NB4 (cell line): ENCODE data around the gene CDC42EP4.

Source experiments
- DNase-seq: peaks from one replicate; pipeline ENCODE4 v3.0.0; 2010; ENCODE audit warnings: low read depth
- H3K4me3 ChIP-seq: one replicate; pipeline ENCODE4 v1.5.1; 2011; ENCODE audit warnings: mild to moderate bottlenecking, low read depth, low read length, moderate library complexity
- MAX ChIP-seq: IDR thresholded peaks from 2 replicates; pipeline ENCODE4 v1.6.1; 2011; ENCODE audit warnings: low read depth, low read length
- MYC ChIP-seq: IDR thresholded peaks from 2 replicates; pipeline ENCODE4 v1.6.1; 2011; ENCODE audit warnings: low read depth, low read length
- POLR2A ChIP-seq: IDR thresholded peaks from 2 replicates; pipeline ENCODE4 v1.6.1; 2011; ENCODE audit warnings: mild to moderate bottlenecking; ENCODE audit not compliant: insufficient read length; ENCODE audit errors: extremely low read depth
- TF ChIP-seq, protein P1 (sequence below): IDR thresholded peaks from one replicate; pipeline ENCODE4 v1.5.1; 2012; ENCODE audit warnings: low read depth, low read length

CDC42EP4 gene

GRCh38 chr17:73261952-73262675 is 49.7 kb downstream of the CDC42EP4 start:
- DNase-seq, result peak; percentile 95
- H3K4me3 ChIP-seq, result peak overlapping the region; percentile 36
- peak; percentile 78 for TF ChIP-seq MYC
- TF ChIP-seq, protein P1, sequence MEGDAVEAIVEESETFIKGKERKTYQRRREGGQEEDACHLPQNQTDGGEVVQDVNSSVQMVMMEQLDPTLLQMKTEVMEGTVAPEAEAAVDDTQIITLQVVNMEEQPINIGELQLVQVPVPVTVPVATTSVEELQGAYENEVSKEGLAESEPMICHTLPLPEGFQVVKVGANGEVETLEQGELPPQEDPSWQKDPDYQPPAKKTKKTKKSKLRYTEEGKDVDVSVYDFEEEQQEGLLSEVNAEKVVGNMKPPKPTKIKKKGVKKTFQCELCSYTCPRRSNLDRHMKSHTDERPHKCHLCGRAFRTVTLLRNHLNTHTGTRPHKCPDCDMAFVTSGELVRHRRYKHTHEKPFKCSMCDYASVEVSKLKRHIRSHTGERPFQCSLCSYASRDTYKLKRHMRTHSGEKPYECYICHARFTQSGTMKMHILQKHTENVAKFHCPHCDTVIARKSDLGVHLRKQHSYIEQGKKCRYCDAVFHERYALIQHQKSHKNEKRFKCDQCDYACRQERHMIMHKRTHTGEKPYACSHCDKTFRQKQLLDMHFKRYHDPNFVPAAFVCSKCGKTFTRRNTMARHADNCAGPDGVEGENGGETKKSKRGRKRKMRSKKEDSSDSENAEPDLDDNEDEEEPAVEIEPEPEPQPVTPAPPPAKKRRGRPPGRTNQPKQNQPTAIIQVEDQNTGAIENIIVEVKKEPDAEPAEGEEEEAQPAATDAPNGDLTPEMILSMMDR, result no peak
- TF ChIP-seq MAX, result peak; percentile 61
- no peak for TF ChIP-seq POLR2A

- no peak for DNase-seq
- H3K4me3 ChIP-seq, result peak within 1 kb of the TSS; percentile 36
- TF ChIP-seq POLR2A (no peak), MYC (no peak), MAX (no peak)
- TF ChIP-seq, protein P1, result no peak
These were observed 50.2 kb downstream of the CDC42EP4 start, which contains the start of gene CPSF4L for GRCh38 chr17:73261617-73261951. CPSF4L (minus strand) TSS chr17:73261880; CDS start chr17:73261818, 62 bp downstream.

GRCh38 chr17:73257516-73257915 is 54.3 kb downstream of the CDC42EP4 start:
- H3K4me3 ChIP-seq, result no peak overlapping the region
- peak; percentile 17 for DNase-seq
- TF ChIP-seq MYC (no peak), POLR2A (no peak), MAX (no peak)
- TF ChIP-seq, protein P1, result no peak

DNA sequence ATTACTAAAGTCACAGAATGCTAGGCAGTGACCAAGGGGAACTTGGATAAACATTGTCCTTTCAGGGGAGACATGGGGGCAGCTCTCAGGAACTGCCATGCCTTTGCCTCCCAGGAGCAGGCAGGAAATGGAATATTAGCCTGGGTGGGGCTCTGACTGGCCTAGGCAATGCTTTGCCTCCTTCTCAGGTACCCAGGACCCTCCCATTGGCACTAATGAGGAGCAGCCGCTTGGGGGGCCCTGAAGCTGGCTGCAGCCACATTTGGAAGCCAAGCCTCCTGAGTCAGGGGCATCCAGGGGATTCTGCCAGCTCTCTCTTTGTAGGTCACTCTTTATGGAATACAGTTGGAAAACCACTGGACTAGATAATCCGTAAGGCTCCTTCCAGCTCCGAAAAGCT is 55.6 kb downstream of the CDC42EP4 start:
- DNase-seq, result no peak
- H3K4me3 ChIP-seq, result no peak overlapping the region
- TF ChIP-seq POLR2A, result no peak
- TF ChIP-seq MAX, result no peak
- TF ChIP-seq, protein P1, result no peak
- TF ChIP-seq MYC, result no peak

DNA sequence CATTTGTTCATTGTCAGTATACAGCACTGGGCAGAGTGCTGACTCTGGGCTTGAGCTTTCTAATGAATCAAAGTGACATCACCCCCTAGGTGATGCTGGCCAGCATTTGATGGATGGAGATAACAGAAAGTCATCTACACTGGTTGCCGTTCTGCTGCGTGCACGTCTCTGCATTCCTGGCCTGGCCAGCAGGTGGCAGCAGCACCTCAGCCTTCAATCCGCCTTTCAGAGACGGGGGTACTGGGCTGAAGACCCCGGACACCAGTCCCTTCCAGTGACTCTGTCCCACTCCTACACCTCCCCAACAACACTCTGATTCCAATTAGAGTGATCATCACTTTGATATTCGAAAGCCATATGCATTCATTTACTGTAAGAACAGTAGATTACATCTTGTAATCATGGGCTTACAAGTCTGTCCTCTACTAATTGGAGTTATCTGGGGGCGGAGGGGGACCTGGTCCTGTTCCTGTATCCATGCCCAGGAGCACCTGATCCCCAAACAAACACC is 56.1 kb downstream of the CDC42EP4 start:
- DNase-seq, result peak; percentile 57
- no peak overlapping the region for H3K4me3 ChIP-seq
- TF ChIP-seq, protein P1, result peak; percentile 92
- TF ChIP-seq POLR2A, result no peak

GRCh38 chr17:73251871-73252270 is 59.9 kb downstream of the CDC42EP4 start:
- no peak for DNase-seq
- TF ChIP-seq, protein P1, result no peak
- TF ChIP-seq POLR2A, result no peak
- no peak for TF ChIP-seq MYC
- TF ChIP-seq MAX, result no peak
- no peak overlapping the region for H3K4me3 ChIP-seq
